B cell (primary cell): ENCODE results near the gene CD274.

ENCODE experiments used
- EZH2 ChIP-seq: IDR thresholded peaks from 2 replicates; pipeline ENCODE4 v1.6.1; 2012; ENCODE audit warnings: borderline replicate concordance, low read depth, mild to moderate bottlenecking, moderate library complexity, low read length; ENCODE audit not compliant: insufficient read depth, poor library complexity, severe bottlenecking
- TF ChIP-seq, protein P1 (sequence below): fragments of 200-600 bp; IDR thresholded peaks from one replicate; pipeline ENCODE4 v1.8.0; 2022; ENCODE audit warnings: antibody characterized with exemption, mild to moderate bottlenecking

DNA sequence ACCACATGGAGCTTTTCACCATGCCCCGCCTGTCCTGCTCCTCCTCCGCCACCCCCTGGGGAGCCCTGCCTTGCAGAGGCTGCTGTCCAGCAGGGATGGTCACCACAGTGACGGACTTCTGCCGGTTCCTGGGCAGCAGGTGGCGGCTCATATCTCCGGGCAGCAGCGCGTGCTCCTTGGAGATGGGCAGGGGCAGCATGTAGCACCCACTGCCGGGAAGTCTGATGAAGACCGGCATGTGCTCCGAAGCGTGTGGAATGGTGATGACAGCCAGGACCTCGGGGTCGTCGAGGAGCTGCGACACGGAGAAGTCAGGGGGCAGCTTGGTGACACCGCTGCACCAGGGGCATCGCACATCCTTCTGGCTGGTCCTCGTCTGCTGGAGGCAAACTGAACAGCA lies 31.9 kb upstream of the CD274 start:
- TF ChIP-seq, protein P1, sequence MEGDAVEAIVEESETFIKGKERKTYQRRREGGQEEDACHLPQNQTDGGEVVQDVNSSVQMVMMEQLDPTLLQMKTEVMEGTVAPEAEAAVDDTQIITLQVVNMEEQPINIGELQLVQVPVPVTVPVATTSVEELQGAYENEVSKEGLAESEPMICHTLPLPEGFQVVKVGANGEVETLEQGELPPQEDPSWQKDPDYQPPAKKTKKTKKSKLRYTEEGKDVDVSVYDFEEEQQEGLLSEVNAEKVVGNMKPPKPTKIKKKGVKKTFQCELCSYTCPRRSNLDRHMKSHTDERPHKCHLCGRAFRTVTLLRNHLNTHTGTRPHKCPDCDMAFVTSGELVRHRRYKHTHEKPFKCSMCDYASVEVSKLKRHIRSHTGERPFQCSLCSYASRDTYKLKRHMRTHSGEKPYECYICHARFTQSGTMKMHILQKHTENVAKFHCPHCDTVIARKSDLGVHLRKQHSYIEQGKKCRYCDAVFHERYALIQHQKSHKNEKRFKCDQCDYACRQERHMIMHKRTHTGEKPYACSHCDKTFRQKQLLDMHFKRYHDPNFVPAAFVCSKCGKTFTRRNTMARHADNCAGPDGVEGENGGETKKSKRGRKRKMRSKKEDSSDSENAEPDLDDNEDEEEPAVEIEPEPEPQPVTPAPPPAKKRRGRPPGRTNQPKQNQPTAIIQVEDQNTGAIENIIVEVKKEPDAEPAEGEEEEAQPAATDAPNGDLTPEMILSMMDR: no peak
- no peak for TF ChIP-seq EZH2
